ENCODE measurements around the gene PCDH9.

Gene PCDH9

DNA sequence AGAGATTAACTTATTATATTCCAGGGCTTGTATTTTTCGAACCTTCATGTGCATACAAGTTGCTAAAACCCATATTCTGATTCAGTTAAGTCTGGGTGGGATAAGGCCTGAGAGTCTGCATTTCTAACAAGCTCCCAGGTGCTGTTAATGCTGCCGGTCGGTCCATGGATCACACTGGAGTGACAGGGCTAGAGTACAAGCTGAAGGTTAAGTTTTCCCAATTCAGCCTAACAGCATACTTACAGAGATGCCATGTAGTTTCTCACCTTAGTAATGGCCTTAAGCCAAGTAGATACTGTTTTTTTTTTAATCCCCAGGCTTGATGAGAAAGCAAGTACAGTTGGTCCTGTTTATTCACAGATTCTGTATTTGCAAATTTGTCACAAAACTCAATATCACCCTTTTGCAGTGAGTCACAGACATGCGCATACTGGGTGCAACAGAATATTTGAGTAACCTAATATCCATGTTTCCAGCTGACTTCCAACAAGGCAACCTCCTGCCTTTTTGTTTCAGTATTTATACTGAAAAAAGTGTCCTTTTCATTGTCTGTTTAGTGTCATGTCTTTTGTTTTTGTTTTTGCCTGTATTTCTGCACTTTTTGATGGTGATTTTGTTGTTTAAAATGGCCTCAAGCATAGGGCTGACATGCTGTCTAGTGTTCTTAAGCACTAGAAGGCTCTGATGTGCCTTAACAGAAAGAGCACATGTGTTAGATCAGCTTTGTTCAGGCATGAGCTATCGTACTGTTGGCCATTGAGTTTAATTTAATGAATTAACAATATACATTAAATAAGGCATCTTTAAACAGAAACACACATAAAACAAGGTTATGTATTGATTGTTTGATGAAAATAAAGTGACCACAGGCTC, 875.0 kb downstream of the PCDH9 start:
- no peak for DNase-seq

DNA sequence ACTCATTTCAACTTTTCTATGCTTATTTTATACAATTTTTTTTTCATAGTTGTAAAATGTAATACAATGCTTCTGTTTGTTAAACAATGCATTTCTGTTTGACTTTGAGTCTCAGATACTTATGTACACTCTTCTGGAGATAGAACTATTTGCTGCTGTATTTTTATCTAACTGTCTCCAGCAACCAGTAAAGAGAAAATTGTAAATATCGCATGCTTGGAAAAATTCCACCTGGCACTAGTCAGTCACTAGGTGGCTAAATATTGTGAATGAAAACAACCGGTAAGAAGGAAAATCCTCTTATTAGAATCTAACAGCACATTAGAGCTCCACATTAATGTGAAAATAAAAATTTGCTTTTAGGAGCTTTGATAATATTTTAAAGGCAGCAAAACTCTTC, 876.5 kb downstream of the PCDH9 start:
- DNase-seq = no peak

DNA sequence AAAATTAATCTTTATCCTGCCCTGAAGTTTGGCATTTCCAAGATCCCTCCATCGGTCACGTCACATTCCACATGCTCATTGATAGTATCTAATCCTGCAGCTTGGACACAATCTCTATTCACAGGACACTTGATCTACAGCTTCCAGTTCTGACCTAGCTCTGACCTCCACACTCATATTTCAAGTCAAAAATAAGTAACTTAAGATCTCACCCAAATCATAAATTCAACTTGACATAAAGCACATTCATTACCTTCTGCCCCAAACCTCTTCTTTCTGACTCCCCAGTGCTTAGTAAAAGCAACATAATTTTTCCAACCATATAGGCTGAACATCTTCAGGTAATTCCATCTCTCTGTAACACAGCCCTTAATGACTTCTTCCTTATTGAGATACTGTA, 880.2 kb downstream of the PCDH9 start:
- no peak for DNase-seq

GRCh38 chr13:66348745-66349690, 881.1 kb downstream of the PCDH9 start:
- no peak for DNase-seq

DNA sequence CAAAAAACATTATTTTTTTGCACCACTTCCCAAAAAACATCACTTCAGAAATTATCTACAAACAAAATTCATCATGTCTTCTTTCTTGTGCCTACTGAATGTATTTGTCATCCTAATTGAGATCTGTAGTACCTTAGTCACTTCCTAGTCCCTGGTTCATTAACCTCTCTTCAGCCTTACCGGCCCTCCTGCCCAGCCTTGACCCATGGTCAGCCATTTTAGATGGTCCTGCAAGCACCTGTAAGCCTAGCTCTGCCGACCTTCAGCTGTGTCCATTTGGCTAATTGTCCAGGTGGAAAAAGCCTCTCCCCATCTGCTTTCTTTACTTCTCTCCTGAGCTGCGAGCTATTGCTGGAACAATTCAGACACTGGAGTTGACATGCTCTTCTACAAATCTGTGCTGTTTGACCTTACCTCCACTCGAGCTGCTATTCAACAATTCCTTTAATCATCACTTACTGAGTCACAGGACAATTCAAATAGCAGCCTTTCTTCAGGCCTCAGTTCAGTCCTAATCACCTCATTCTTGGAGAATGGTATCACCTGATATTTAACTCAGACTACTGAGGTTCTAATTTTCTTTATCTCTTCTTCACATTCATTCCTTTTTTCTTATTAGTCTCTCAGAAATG, 882.5 kb downstream of the PCDH9 start:
- DNase-seq = no peak

GRCh38 chr13:66345971-66346370, 884.2 kb downstream of the PCDH9 start:
- no peak for DNase-seq

GRCh38 chr13:66345518-66345810, 884.7 kb downstream of the PCDH9 start:
- no peak for DNase-seq

GRCh38 chr13:66344805-66345517, 885.2 kb downstream of the PCDH9 start:
- DNase-seq = no peak

- no peak for DNase-seq
Measured at GRCh38 chr13:66343224-66343828, 886.8 kb downstream of the PCDH9 start.

DNA sequence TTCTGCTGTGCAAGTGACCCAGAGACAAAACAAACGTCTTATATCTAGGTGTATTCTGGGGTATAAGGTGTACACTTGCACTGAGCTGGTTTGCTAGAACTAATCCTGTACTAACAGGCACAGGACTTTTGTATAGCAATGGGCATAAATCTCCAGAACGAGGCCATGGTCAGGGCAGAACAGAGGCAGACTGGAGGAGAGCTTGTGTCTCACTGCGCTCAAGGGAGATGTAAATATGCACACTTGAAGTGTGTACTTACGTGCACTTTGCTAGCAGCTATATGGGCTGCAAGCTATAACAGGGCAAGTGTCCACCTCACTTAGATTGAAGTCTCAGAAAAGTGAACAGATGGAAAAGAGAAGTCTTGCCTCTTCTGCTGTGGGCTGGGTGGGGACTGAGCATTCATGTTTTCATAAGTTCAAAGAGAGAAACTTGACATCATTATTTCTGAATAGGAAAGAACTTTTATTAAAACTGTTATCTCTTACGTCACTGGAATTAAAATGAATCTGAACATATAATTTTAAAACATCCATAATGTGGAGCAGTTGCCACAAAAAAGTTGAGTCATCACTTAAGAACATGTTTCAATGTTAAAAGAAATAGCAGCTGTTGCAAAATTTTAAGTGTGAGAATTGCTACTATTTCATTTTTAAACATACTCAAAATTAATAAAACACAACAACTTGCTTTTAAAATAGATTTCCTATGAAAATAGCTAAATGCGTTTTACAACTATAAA, 888.3 kb downstream of the PCDH9 start:
- no peak for DNase-seq

- DNase-seq = no peak
Measured at GRCh38 chr13:66339214-66339613, 890.9 kb downstream of the PCDH9 start.

DNA sequence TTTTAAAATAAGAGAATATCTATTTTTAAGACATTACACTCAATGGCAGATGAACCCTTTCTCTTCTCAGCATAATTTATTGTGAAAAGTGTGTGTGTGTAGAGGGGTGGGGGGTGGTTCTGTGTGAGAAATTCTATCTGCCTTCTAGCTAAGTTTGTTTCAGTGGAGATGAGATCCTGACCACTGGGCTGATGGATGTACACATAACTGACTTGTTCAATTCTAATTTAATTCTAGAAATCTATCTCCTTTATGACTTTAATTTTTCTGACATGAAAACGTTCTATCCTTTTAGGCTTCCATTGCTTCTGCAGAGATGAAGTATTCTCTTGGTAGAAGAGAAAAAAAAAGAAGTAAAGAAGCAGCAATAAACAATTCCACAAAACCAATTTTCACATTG, 891.6 kb downstream of the PCDH9 start:
- DNase-seq = no peak

DNA sequence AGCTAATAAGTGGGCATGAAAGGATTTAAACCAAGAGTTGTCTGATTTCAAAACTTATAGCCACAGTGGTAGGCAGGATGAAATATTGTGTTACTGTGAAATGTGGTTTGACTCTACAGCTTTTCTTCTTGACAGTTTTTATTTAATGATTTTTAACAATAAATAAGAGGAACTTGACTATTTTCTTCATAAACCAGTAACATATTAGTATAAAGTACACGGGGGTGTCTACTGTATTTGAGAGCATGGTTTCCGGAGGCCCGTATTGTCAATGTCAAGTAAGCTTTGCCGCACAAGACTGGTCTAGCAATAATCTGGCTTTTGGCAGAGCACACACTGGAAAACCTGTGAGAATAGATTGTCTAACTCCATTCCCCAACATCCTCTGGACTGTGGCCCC, 894.5 kb downstream of the PCDH9 start:
- no peak for DNase-seq

DNA sequence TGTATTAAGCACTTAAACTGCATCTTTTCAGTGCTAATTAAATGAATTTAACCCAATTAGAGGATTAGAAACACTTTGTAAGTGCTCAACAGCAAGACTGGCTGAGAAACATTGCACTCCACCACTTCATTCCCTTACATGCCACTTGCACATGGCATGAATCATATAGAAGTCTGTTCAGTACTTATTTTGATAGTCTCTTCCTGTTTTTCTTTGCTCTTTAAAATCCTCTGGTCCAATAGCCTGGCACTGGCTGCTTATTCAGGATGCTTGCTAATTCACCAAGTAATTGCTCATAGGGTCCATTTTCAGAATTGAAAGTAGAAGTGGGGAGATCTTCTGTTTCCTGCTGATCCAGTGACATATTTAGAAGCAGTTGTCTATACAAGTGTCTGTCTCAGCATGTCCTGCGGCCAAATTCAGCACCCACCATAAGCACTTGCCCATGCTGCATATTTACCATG, 900.1 kb downstream of the PCDH9 start:
- no peak for DNase-seq

GRCh38 chr13:66328476-66328875, 901.7 kb downstream of the PCDH9 start:
- no peak for DNase-seq

- DNase-seq = no peak
Measured at GRCh38 chr13:66323745-66324347, 906.3 kb downstream of the PCDH9 start.

- no peak for DNase-seq
Measured at GRCh38 chr13:66322936-66323335, 907.2 kb downstream of the PCDH9 start.

DNA sequence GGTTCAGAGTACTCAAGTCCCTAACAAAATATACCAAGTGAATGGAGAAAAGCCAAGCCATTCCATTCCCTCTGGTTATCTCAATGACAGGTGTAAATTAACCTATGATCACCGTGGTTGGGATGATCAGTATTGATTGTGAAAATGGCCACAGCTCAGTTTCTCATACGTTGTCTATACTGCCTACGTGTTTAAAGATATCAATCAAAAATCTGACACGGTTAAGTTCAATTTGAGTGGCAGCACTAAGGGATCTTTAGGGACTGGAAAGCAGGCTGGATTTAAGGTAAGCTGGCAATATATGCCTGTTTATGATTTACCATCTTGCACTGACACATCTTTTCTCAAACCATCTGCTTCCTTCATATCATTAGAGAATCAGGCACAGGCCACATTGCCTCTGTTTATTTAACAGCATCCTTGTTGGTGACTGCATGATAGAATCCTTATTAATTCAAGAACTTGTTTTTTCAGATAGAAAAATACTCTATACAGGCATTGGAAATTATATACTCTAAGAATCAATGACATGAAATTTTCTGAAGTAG, 907.9 kb downstream of the PCDH9 start:
- DNase-seq = peak; percentile 30

DNA sequence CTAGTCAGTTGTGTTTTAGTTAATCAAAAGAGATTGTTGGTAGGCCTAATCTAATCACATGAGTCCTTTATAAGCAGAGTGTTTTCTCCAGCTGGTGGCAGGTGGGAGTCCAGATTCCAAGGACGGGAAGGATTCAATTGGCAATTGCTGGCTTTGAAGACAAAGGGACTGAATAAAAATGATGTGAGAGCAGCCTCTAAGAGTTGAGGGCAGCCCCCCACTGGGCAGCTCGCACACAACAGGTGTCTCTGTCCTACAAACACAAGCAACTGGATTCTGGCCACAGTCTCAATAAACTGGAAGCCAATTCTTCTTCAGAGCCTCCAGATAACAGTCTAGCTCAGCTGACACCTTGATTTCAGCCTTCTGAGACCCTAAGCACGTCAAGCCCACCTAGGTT, 915.2 kb downstream of the PCDH9 start:
- DNase-seq = no peak

DNA sequence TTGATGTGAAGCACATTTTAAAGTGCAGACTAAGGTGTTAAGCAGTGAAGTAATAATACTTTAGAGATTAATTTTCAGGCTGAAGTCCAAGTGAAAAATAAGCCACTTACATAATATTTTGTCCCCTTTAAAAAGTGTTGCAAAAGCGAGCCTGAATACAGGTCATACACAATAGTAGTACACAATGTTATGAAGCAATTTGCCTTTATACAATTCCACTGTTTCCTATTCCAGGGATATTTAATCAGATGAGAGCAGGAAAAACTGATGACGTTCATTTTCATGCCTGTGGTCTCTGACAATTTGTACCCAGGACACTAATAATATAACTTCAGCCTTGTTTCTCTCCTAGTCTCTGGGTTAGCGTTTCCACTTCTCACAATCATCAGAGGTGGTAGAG, 916.7 kb downstream of the PCDH9 start:
- DNase-seq = no peak
